Body of pancreas (tissue), 4 donors: Measurements from ENCODE around the gene GFRA1. TPM values are rescaled to one million over a fixed set of nuclear protein-coding genes. Genes with fewer than 3 reads are reported as not detected.

Source experiments
- ATAC-seq: fragments of 150-250 bp; one replicate; pipeline ENCODE4 v1.9.1; 2016
- DNase-seq, 4 donors: peaks; one replicate each; pipeline ENCODE4 v3.0.0-alpha.2; 2019
- H3K27ac ChIP-seq, 4 donors: fragments of 200-600 bp; sonication (generic); 1 replicate in 3 of 4; 2 replicates in 1 of 4; pipeline versions ENCODE4 v1.5.1 to v1.6.1; 2016 to 2019; ENCODE audit warnings: mild to moderate bottlenecking in 1 of 4, mixed read lengths in 1 of 4, moderate library complexity in 1 of 4
- H3K27me3 ChIP-seq, 2 donors: fragments of 200-600 bp; sonication (generic); one replicate each; pipeline ENCODE4 v1.6.0; 2016; ENCODE audit warnings: mild to moderate bottlenecking in 1 of 2
- H3K36me3 ChIP-seq, 2 donors: fragments of 200-600 bp; sonication (generic); replicated peaks in 1 of 2; 2 replicates each; pipeline ENCODE4 v1.5.1; 2016; ENCODE audit warnings: low read depth in 2 of 2; ENCODE audit not compliant: insufficient read depth in 1 of 2
- H3K4me1 ChIP-seq: fragments of 200-600 bp; sonication (generic); one replicate; pipeline ENCODE4 v1.6.0; 2016
- H3K4me3 ChIP-seq, 2 donors: fragments of 200-600 bp; sonication (generic); 1 replicate in 1 of 2; 2 replicates in 1 of 2; pipeline ENCODE4 v1.5.1; 2016 to 2019
- H3K9me3 ChIP-seq, 3 donors: fragments of 200-600 bp; sonication (generic); 1 replicate in 2 of 3; 2 replicates in 1 of 3; pipeline ENCODE4 v1.5.1; 2016
- POLR2A ChIP-seq, 3 donors: fragments of 450-650 bp; IDR thresholded peaks; one replicate each; pipeline ENCODE4 v1.6.1; 2016; ENCODE audit warnings: antibody characterized with exemption in 3 of 3, mild to moderate bottlenecking in 2 of 3
- WGBS, 2 donors: methylation state at CpG; one replicate each; pipeline ENCODE4 v1.1.5; 2017; 5-methylcytosine and 5-hydroxymethylcytosine counted together
- intact Hi-C: fragments of 100-400 bp; cut with DNase I; formaldehyde crosslinking; loops from one replicate; pipeline ENCODE4 v1.15.1; 2023
- total RNA-seq, 2 donors: library from RNA; depleted of rRNA; stranded (reverse); fragments of >200 nt; gene quantifications; one replicate each; pipeline ENCODE4 v1.1.0, GENCODE V29; 2016
- TF ChIP-seq, protein P1 (sequence below), 7 experiments: fragments of 450-650 bp in 4 of 7; fragments of 200-600 bp in 3 of 7; sonication (generic) in 3 of 7; IDR thresholded peaks; one replicate each; pipeline ENCODE4 v1.5.1; 2016 to 2019; ENCODE audit warnings: antibody characterized with exemption in 7 of 7

GFRA1 gene
- total RNA-seq, 2 donors from 2014 or later = 4.2 to 6.9 TPM

DNA sequence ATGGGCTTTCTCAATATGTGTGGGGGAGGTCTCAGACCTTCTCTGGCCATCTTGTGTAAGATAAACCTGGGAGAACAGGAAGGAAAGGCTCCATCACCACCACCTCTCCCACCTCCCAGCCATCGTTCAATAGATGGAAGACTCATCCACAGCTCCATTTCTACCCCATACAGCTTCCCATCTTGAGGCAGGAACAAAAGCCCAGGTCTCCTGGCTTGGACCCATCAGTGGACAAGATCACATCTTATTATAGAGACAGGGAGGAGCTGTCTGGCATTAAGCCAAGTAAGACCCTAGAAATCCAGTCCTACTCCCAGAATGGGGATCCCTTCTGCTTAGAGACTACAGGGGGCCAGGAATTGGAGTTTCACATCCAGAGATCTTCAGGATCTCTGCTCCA, 150.3 kb downstream of the GFRA1 start:
- Histone ChIP-seq H3K4me3 (no peak overlapping the region), H3K27ac (no peak overlapping the region), H3K9me3 (no peaks in the 10 kb centered on the region), H3K36me3 (no peaks in the 10 kb centered on the region), H3K4me1 (no peaks in the 10 kb centered on the region), H3K27me3 (no peaks in the 10 kb centered on the region)
- WGBS, 2 donors = 78 to 84% methylated on average over 1 of the region's 1 CpG
- DNase-seq (no peak), ATAC-seq (no peak)
- TF ChIP-seq, protein P1, sequence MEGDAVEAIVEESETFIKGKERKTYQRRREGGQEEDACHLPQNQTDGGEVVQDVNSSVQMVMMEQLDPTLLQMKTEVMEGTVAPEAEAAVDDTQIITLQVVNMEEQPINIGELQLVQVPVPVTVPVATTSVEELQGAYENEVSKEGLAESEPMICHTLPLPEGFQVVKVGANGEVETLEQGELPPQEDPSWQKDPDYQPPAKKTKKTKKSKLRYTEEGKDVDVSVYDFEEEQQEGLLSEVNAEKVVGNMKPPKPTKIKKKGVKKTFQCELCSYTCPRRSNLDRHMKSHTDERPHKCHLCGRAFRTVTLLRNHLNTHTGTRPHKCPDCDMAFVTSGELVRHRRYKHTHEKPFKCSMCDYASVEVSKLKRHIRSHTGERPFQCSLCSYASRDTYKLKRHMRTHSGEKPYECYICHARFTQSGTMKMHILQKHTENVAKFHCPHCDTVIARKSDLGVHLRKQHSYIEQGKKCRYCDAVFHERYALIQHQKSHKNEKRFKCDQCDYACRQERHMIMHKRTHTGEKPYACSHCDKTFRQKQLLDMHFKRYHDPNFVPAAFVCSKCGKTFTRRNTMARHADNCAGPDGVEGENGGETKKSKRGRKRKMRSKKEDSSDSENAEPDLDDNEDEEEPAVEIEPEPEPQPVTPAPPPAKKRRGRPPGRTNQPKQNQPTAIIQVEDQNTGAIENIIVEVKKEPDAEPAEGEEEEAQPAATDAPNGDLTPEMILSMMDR (IDR thresholded peaks at IDR 0.05) = no peak
- no peak for TF ChIP-seq POLR2A (IDR thresholded peaks at IDR 0.05)
- intact Hi-C loops = no loop called here

DNA sequence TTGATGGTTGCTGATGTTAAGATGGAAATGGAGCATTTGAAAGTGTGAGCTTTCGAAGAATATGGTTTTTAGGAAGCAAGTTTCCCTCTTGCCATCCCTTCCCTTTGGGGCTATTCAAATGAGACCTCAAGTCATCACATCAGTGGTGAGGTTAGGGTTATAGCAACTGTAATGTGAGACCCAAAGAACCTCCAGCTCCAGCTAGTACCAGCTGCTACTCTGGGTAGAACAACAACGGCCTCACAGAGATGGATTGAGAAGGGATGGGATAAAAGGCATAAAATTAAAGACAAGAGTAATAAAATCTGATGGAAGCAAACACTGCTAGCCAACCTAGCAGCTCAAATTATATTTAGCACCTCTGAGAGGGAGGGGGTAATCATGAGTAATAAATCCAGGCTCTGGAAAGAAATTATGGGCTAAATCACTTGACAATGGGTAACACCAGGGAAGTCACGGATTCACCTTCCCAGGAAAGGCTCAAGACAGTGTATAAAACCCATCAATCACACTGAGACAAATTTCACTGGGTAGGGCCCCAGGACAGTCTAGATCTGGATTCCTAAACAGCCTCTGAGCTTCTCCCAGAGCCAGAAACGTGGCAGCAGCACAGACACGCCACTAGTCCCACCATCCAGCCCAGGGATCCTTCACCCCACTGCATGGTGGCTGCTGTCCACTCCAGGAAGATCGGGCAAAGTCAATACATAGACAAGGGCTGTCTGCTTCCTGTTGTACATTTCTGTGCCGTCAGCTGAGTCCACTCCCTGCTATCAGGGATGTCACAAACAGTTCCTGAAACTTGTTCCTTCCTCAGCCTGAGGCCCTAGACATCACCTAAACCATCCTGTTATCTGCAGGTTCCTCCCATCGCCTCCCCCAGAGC, 151.1 kb downstream of the GFRA1 start:
- no peak for ATAC-seq
- intact Hi-C loops = no loop called here
- no peaks in the 10 kb centered on the region for H3K9me3 ChIP-seq

DNA sequence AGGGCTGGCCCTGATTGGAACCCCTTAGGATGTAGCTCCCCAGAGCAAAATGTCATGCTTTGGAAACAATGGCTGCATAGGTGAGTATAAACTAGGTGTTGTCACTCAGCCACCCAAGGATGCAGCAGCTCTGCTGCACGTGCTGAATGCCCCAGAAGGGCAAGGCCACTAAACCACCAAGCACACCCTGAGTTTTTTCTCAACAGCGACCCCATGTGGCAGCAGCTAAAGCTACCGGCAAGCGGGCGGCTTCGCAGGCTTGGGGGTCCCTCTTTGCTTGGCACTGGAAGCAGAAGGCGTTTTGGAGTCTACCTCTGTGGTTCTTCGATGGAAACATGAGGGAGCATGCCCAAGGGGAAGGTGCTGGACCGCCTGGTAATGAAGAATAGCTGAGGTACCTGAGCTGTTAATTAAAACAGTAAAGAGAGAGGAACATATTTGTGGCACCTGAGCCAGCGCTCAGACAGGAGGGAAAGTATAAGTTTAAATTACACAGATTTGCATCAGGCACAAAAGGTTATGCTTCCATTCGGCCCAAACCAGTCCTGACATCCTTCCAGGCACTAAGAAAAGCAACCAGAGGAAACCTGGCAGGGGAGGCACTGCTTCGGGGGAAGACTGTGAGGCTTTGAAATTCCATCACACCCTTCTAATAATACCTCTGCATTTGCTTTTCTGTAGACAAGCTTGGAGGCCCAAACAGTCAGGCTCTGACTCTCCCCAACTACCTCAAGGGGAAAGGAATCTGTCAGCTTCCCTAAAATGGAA, 152.1 kb downstream of the GFRA1 start:
- WGBS, 2 donors = 63 to 70% methylated on average over 11 to 12 of the region's 12 CpGs
- DNase-seq (no peak), ATAC-seq (no peak)
- TF ChIP-seq, protein P1 (IDR thresholded peaks at IDR 0.05) = no peak
- no peak for TF ChIP-seq POLR2A (IDR thresholded peaks at IDR 0.05)
- H3K27me3 ChIP-seq = no peaks in the 10 kb centered on the region
- no peaks in the 10 kb centered on the region for H3K9me3 ChIP-seq
- no peak overlapping the region for H3K4me3 ChIP-seq
- no peak overlapping the region for H3K27ac ChIP-seq
- intact Hi-C loops = no loop called here
- no peaks in the 10 kb centered on the region for H3K36me3 ChIP-seq
- H3K4me1 ChIP-seq = no peaks in the 10 kb centered on the region

More for the DNA sequence above, 151.1 kb downstream of the GFRA1 start:
- H3K27ac ChIP-seq = no peak overlapping the region
- H3K36me3 ChIP-seq = no peaks in the 10 kb centered on the region
- H3K27me3 ChIP-seq = no peaks in the 10 kb centered on the region
- H3K4me3 ChIP-seq = no peak overlapping the region
- no peak for DNase-seq
- no peaks in the 10 kb centered on the region for H3K4me1 ChIP-seq
- TF ChIP-seq, protein P1 (IDR thresholded peaks at IDR 0.05) = no peak
- TF ChIP-seq POLR2A (IDR thresholded peaks at IDR 0.05) = no peak
- 78 to 83% methylated on average over 8 of the region's 8 CpGs for WGBS, 2 donors

DNA sequence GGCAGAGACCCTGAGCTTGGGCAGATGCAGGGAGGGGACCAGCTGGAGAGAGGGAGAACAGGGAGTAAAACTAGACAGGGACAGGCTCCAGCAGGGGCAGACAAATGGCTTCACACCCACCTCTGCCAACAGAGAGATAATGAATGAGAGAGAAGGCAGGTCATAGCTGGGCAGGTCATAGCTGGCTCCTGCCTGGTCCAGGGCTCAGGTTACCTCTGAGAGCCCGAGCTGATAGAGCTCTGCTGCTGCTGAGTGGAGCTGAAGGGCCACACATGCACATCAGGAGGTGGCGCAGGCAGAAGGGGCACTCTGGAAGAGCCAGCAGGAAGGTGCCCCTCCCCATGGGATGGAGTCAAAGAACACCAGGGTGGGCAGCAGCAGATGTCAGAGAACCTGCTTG, 154.2 kb downstream of the GFRA1 start:
- DNase-seq = no peak

More for the DNA sequence above, 154.2 kb downstream of the GFRA1 start:
- H3K4me3 ChIP-seq = no peak overlapping the region
- no peak for ATAC-seq
- no peaks in the 10 kb centered on the region for H3K36me3 ChIP-seq
- H3K27ac ChIP-seq = no peak overlapping the region
- 50 to 77% methylated on average over 1 to 2 of the region's 2 CpGs for WGBS, 2 donors
- no peak for TF ChIP-seq POLR2A (IDR thresholded peaks at IDR 0.05)
- TF ChIP-seq, protein P1 (IDR thresholded peaks at IDR 0.05) = no peak
- no peaks in the 10 kb centered on the region for H3K9me3 ChIP-seq
- intact Hi-C loops = no loop called here
- no peaks in the 10 kb centered on the region for H3K4me1 ChIP-seq
- no peaks in the 10 kb centered on the region for H3K27me3 ChIP-seq
